ENCODE data around the gene KRTAP2-4. TPM values are rescaled to one million over a fixed set of nuclear protein-coding genes. Genes with fewer than 3 reads are reported as not detected.

The KRTAP2-4 gene
- total and polyA plus RNA-seq, 2 of the 4 experiments (the other 2 are of a cell fraction): not detected

GRCh38 chr17:41061964-41062363 is 3.7 kb downstream of the KRTAP2-4 start:
- Histone ChIP-seq H4K91ac (ENCODE audit: insufficient read depth, low read depth, low read length) (peak overlapping the region; percentile 98), H3K9me1 (ENCODE audit: insufficient read depth, low read length) (peaks cover 5% of the 10 kb centered on the region; the same call in 1 of the 2 replicates), H2AFZ (replicated peaks; ENCODE audit: low read length, poor library complexity) (no peak overlapping the region), H3K4ac (ENCODE audit: low read depth, low read length) (peak overlapping the region; percentile 98), H3K4me1 (ENCODE audit: control insufficient read depth, insufficient read depth, low read length) (peaks cover 20% of the 10 kb centered on the region), H3K9me3 (ENCODE audit: control insufficient read depth, insufficient read depth, low read length) (no peaks in the 10 kb centered on the region), H2AK9ac (replicated peaks; ENCODE audit: low read depth, low read length, poor library complexity) (no peak overlapping the region), H3K79me1 (ENCODE audit: low read depth in 1 of 2, low read length in 2 of 2) (no peaks in the 10 kb centered on the region), H3K27ac (ENCODE audit: insufficient read depth, low read length) (peak overlapping the region; percentile 87), H4K8ac (ENCODE audit: low read depth in 2 of 2, low read length in 2 of 2) (peak overlapping the region; percentile 95 to 99), H2AK5ac (ENCODE audit: low read depth, low read length) (no peak overlapping the region; the same call in 1 of the 2 replicates), H3K14ac (replicated peaks; ENCODE audit: low read depth, low read length) (peak overlapping the region; percentile 97), H3K27me3 (ENCODE audit: control insufficient read depth, insufficient read depth, low read length) (no peaks in the 10 kb centered on the region), H4K20me1 (ENCODE audit: insufficient read depth, low read length) (no peaks in the 10 kb centered on the region), H3K56ac (ENCODE audit: extremely low read depth, insufficient read depth, low read length) (peak overlapping the region; percentile 97), H4K5ac (ENCODE audit: low read depth, low read length) (peak overlapping the region; percentile 95; the same call in 1 of the 2 replicates), H3K4me2 (ENCODE audit: low read depth, low read length) (no peak overlapping the region), H3K4me3 (ENCODE audit: insufficient read depth, low read depth, low read length) (no peak overlapping the region), H2BK5ac (ENCODE audit: low read depth, low read length, poor library complexity, severe bottlenecking) (peak overlapping the region; percentile 98), H3K23ac (ENCODE audit: low read depth, low read length) (peak overlapping the region; percentile 99), H3K36me3 (ENCODE audit: control insufficient read depth, insufficient read depth, low read length) (no peaks in the 10 kb centered on the region), H3K9ac (ENCODE audit: low read depth, low read length) (no peak overlapping the region), H2BK15ac (ENCODE audit: low read depth, low read length) (peak overlapping the region; percentile 94), H2BK120ac (ENCODE audit: low read depth, low read length) (peak overlapping the region; percentile 99), H2BK20ac (ENCODE audit: low read depth, low read length) (peak overlapping the region; percentile 100), H3K18ac (ENCODE audit: low read depth, low read length) (peak overlapping the region; percentile 97)
- 100% methylated on average over 1 of the region's 1 CpG; no CpG with 5 or more reads in 1 of the 2 experiments for WGBS, 2 experiments (ENCODE audit: extremely low coverage in 2 of 2, insufficient read length in 1 of 2)
- TF ChIP-seq USF2 (IDR thresholded peaks at IDR 0.05; ENCODE audit: low read depth, low read length) (peak; percentile 72; the same call in 1 of the 2 replicates), NFE2L2 (IDR thresholded peaks at IDR 0.05; ENCODE audit: low read depth, low read length) (no peak), CTCF (conservative IDR thresholded peaks at IDR 0.05; ENCODE audit: low read depth, low read length) (0 out of 2 replicates have a peak, but pooled peaks have one; percentile 10), FOS (IDR thresholded peaks at IDR 0.05; ENCODE audit: low read depth, low read length) (peak; percentile 34; the same call in 1 of the 2 replicates), BHLHE40 (IDR thresholded peaks at IDR 0.05; ENCODE audit: low read depth, low read length) (no peak), MXI1 (IDR thresholded peaks at IDR 0.05; ENCODE audit: borderline replicate concordance, low read depth, low read length) (peak; percentile 31; the same call in 1 of the 2 replicates), RCOR1 (IDR thresholded peaks at IDR 0.05; ENCODE audit: insufficient replicate concordance, low read length) (no peak), RAD21 (IDR thresholded peaks at IDR 0.05; ENCODE audit: low read length) (peak; percentile 31)
- in situ Hi-C loops (cut with MboI; ENCODE audit: low sequenced_read_pairs): no loop called here
- dilution Hi-C loops (cut with HindIII; ENCODE audit: low sequenced_read_pairs, unreplicated experiment): no loop called here
- ATAC-seq (ENCODE audit: low read depth): peak; percentile 70
- intact Hi-C loops (cut with micrococcal nuclease): loop anchor here (2.0 to 5.0 kb wide), 5 partner anchors 153 to 585 kb away; no protein-coding TSS in a partner anchor
- DNase-seq: peak; percentile 97
- POLR2A ChIA-PET (ENCODE audit: unreplicated experiment): interaction anchor here (3.0 kb wide), 1 partner anchor 152 kb away, joined by 12 read pairs; no protein-coding TSS in a partner anchor
- CTCF ChIA-PET: no interaction called here
- no TSS peak for BruUV-seq (replicated peaks)

All from IMR-90 (cell line).